HepG2 (cell line): ENCODE data around the gene NOXO1. TPM values are rescaled to one million over a fixed set of nuclear protein-coding genes. Genes with fewer than 3 reads are reported as not detected.

Experiments used
- CERS6 ChIP-seq: sonication (generic); formaldehyde crosslinking; IDR thresholded peaks from 2 replicates; pipeline ENCODE4 v1.5.0; 2020; ENCODE audit warnings: missing genetic modification reagents
- CHCHD3 ChIP-seq: sonication (generic); formaldehyde crosslinking; IDR thresholded peaks from 2 replicates; pipeline ENCODE4 v1.8.0; 2022; ENCODE audit warnings: mild to moderate bottlenecking, missing genetic modification reagents, moderate library complexity
- ETV5 ChIP-seq: IDR thresholded peaks from 2 replicates; pipeline ENCODE4 v1.6.1; 2018; ENCODE audit warnings: missing biosample characterization, missing genetic modification reagents, inconsistent platforms, borderline replicate concordance
- HHEX ChIP-seq: IDR thresholded peaks from 2 replicates; pipeline ENCODE4 v1.6.1; 2016; ENCODE audit warnings: control low read depth
- HNF1A ChIP-seq, 2 experiments: sonication (generic) in 1 of 2; formaldehyde crosslinking in 1 of 2; IDR thresholded peaks; 2 replicates each; pipeline versions ENCODE4 v1.4.0 to v1.6.1; 2016 to 2020; ENCODE audit warnings: borderline replicate concordance in 1 of 2, low read depth in 1 of 2, mild to moderate bottlenecking in 1 of 2, missing genetic modification reagents in 1 of 2
- MXD3 ChIP-seq: IDR thresholded peaks from 2 replicates; pipeline ENCODE4 v1.6.1; 2016; ENCODE audit warnings: mild to moderate bottlenecking, missing biosample characterization, missing genetic modification reagents
- MZF1 ChIP-seq: sonication (generic); formaldehyde crosslinking; IDR thresholded peaks from 2 replicates; pipeline ENCODE4 v1.8.1; 2023; ENCODE audit warnings: mild to moderate bottlenecking, missing genetic modification reagents, borderline replicate concordance
- PITX1 ChIP-seq: sonication (generic); formaldehyde crosslinking; IDR thresholded peaks from 2 replicates; pipeline ENCODE4 v1.5.1; 2020; ENCODE audit warnings: mild to moderate bottlenecking, missing genetic modification reagents
- POGZ ChIP-seq: sonication (generic); formaldehyde crosslinking; IDR thresholded peaks from 2 replicates; pipeline ENCODE4 v1.4.0; 2020; ENCODE audit warnings: mild to moderate bottlenecking, missing genetic modification reagents
- SOX13 ChIP-seq, 3 experiments: fragments of 450-650 bp in 1 of 3; sonication (generic) in 1 of 3; formaldehyde crosslinking in 1 of 3; IDR thresholded peaks in 2 of 3; conservative IDR thresholded peaks in 1 of 3; 2 replicates each; pipeline versions ENCODE4 v1.5.0 to v1.6.1; 2016 to 2020; ENCODE audit warnings: antibody characterized with exemption in 1 of 3, mild to moderate bottlenecking in 1 of 3, missing compliant biosample characterization in 1 of 3, missing genetic modification reagents in 1 of 3, moderate library complexity in 1 of 3
- TOE1 ChIP-seq: sonication (generic); formaldehyde crosslinking; IDR thresholded peaks from 2 replicates; pipeline ENCODE4 v1.4.0; 2020; ENCODE audit warnings: mild to moderate bottlenecking, missing genetic modification reagents
- ZKSCAN1 ChIP-seq: fragments of 150-350 bp; IDR thresholded peaks from 2 replicates; pipeline ENCODE4 v1.6.1; 2014; ENCODE audit warnings: low read length
- ZNF17 ChIP-seq: sonication (generic); formaldehyde crosslinking; IDR thresholded peaks from 2 replicates; pipeline ENCODE4 v1.5.0; 2020; ENCODE audit warnings: mild to moderate bottlenecking, missing genetic modification reagents
- ZNF350 ChIP-seq: sonication (generic); formaldehyde crosslinking; IDR thresholded peaks from 2 replicates; pipeline ENCODE4 v1.4.0; 2020; ENCODE audit warnings: mild to moderate bottlenecking, low read depth, missing genetic modification reagents, borderline replicate concordance
- ZNF572 ChIP-seq: sonication (generic); formaldehyde crosslinking; IDR thresholded peaks from 2 replicates; pipeline ENCODE4 v1.5.1; 2020; ENCODE audit warnings: mild to moderate bottlenecking, missing genetic modification reagents
- ZNF607 ChIP-seq: sonication (generic); formaldehyde crosslinking; IDR thresholded peaks from 2 replicates; pipeline ENCODE4 v1.5.1; 2020; ENCODE audit warnings: missing genetic modification reagents, mild to moderate bottlenecking, borderline replicate concordance
- ZNF761 ChIP-seq: sonication (generic); formaldehyde crosslinking; conservative IDR thresholded peaks from 2 replicates; pipeline ENCODE4 v1.4.0; 2020; ENCODE audit warnings: mild to moderate bottlenecking, missing genetic modification reagents
- ZNF776 ChIP-seq: sonication (generic); formaldehyde crosslinking; IDR thresholded peaks from 2 replicates; pipeline ENCODE4 v1.4.0; 2020; ENCODE audit warnings: mild to moderate bottlenecking, missing genetic modification reagents
- ZNF790 ChIP-seq: sonication (generic); formaldehyde crosslinking; IDR thresholded peaks from 2 replicates; pipeline ENCODE4 v1.8.0; 2022; ENCODE audit warnings: missing genetic modification reagents, mild to moderate bottlenecking, borderline replicate concordance
- polyA plus RNA-seq, 8 experiments: library from polyadenylated mRNA; depleted of rRNA in 3 of 8; stranded (reverse) in 7 of 8; unstranded in 1 of 8; fragments of >200 nt; fragmentation: Illumina TruSeq in 4 of 8; extraction: Trizol in 4 of 8; gene quantifications; 2 replicates each; pipeline versions ENCODE4 v1.2.1 to v1.2.3, GENCODE V29; 2011 to 2016; ENCODE audit warnings: low read depth in 4 of 8, missing spikeins in 1 of 8, mixed read lengths in 1 of 8; ENCODE audit not compliant: insufficient read depth in 1 of 8
- total RNA-seq, 5 experiments: library from RNA; depleted of rRNA; stranded (reverse); fragments of >200 nt; fragmentation: Illumina TruSeq; extraction: Trizol; gene quantifications; 2 replicates each; pipeline ENCODE4 v1.2.3, GENCODE V29; 2016; ENCODE audit warnings: low read depth in 1 of 5
- TF ChIP-seq, protein P1 (sequence below): sonication (generic); formaldehyde crosslinking; IDR thresholded peaks from 2 replicates; pipeline ENCODE4 v1.5.0; 2020; ENCODE audit warnings: mild to moderate bottlenecking, low read depth, missing genetic modification reagents, borderline replicate concordance
- TF ChIP-seq, protein P2 (sequence below): IDR thresholded peaks from 2 replicates; pipeline ENCODE4 v1.6.1; 2016; ENCODE audit warnings: missing genetic modification reagents, missing compliant biosample characterization

NOXO1 gene
- total and polyA plus RNA-seq, 2 of the 13 experiments (the other 11 are each of a cell fraction or from before 2014, with no cell fraction given) = 0.69 to 1.4 TPM

DNA sequence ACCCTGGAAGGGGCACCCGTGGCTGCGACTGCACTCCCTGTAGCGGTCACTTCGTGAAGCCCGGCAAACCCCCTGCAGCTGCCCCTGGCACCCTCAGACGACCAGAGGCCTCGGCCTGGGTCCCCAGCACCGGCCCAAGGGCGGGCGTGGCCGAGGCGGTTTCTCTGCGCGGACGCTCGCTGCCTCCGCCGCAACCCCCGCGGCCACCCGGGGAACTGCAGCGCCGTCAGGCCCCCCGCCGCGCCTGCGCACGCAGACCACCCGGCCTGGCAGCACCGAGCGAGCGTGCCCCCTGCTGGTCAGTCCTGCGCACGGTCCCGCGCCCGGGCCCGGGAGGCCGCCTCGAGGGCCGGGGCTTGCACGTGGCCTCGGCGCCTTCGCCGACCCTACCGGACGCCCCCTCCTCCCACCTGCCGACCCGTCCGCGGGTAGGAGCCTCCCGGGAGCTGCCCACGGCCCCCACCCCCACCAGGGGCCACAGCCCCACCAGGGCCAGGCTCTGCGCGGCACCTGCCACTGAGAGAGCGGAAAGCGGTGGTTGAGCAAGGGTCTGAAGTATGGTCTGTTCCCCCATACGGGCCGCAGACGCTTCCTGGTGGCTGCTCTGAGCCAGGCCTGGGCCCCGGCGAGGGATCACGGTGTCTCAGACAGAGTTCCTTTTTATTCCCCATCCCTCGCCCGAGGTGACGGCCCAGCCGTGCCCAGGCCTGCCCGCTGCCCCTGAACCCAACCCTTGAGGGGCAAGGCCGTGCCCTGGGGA lies 51.5 kb downstream of the NOXO1 start (continued):
- TF ChIP-seq ZNF761 (CRISPR knock-in tag) (peak; percentile 92; the same call in 1 of the 2 replicates), HNF1A (IDR thresholded peaks at IDR 0.05; ENCODE audit: low read depth) (no peak), HNF1A (CRISPR knock-in tag; IDR thresholded peaks at IDR 0.05; ENCODE audit: borderline replicate concordance) (no peak; the same call in 1 of the 2 replicates), MZF1 (no peak), ZKSCAN1 (no peak), ZNF17 (CRISPR knock-in tag) (no peak), HHEX (CRISPR knock-in tag) (no peak), TOE1 (no peak), ETV5 (peak; percentile 26; the same call in 1 of the 2 replicates), SOX13 (IDR thresholded peaks at IDR 0.05) (no peak), SOX13 (CRISPR knock-in tag; conservative IDR thresholded peaks at IDR 0.05 in 1 of 2, IDR thresholded peaks at IDR 0.05 in 1 of 2) (0 out of 4 replicates have a peak, but pooled peaks of 1 of the 2 experiments have one; percentile 27), PITX1 (no peak), ZNF776 (CRISPR knock-in tag) (peak; percentile 59; the same call in 1 of the 2 replicates), POGZ (no peak), ZNF572 (CRISPR knock-in tag) (no peak), ZNF350 (CRISPR knock-in tag) (no peak), CHCHD3 (CRISPR knock-in tag) (peak; percentile 77; the same call in 1 of the 2 replicates), ZNF790 (CRISPR knock-in tag) (no peak; the same call in 1 of the 2 replicates), ZNF607 (peak; percentile 96), MXD3 (peak; percentile 49; the same call in 1 of the 2 replicates), CERS6 (no peak)
- TF ChIP-seq, protein P1, sequence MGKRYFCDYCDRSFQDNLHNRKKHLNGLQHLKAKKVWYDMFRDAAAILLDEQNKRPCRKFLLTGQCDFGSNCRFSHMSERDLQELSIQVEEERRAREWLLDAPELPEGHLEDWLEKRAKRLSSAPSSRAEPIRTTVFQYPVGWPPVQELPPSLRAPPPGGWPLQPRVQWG = no peak
- TF ChIP-seq, protein P2, sequence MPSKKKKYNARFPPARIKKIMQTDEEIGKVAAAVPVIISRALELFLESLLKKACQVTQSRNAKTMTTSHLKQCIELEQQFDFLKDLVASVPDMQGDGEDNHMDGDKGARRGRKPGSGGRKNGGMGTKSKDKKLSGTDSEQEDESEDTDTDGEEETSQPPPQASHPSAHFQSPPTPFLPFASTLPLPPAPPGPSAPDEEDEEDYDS (CRISPR knock-in tag) = no peak
